ENCODE measurements around the gene OR10H4. TPM values are rescaled to one million over a fixed set of nuclear protein-coding genes. Genes with fewer than 3 reads are reported as not detected.

The OR10H4 gene
- total and polyA plus RNA-seq, 9 of the 15 experiments (the other 6 are each of a cell fraction or from before 2014, with no cell fraction given), result not detected

DNA sequence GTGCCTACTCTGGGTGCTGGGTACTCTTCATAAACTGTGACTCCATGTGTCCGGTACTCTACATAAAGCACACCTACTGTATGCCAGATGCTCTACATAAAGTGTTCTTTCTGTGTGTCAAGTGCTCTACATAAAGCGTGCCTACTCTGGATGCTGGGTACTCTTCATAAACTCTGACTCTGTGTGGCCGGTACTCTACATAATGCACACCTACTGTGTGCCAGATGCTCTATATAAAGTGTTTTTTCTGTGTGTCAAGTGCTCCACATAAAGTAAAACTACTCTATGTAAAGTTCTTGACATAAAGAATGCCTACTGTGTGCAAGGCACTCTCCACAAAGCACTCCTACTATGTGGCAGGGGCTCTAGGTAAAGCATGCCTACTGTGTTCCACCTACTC lies 12.6 kb upstream of the OR10H4 start:
- ATAC-seq, result no peak
- no peak for FAIRE-seq

GRCh38 chr19:15936950-15937349 lies 11.9 kb upstream of the OR10H4 start:
- Histone ChIP-seq H3K9ac (ENCODE audit: insufficient read depth in 1 of 2, low read depth in 2 of 2, low read length in 2 of 2) (no peak overlapping the region), H3K4me3 (no peak overlapping the region), H3K79me2 (ENCODE audit: control insufficient read depth, insufficient read depth, low read length) (no peaks in the 10 kb centered on the region), H3K4me1 (replicated peaks in 1 of 2; ENCODE audit: control insufficient read depth in 2 of 2, insufficient read depth in 2 of 2, low read length in 2 of 2) (peaks cover 0 to 3% of the 10 kb centered on the region in 2 experiments; a peak in 1 of 5 replicates), H3K4me2 (ENCODE audit: insufficient read depth, low read length) (no peak overlapping the region), H3K9me1 (ENCODE audit: control insufficient read depth, insufficient read depth, low read length) (no peaks in the 10 kb centered on the region), H3K27me3 (ENCODE audit: control insufficient read depth in 2 of 2, insufficient read depth in 2 of 2, low read length in 2 of 2) (peaks cover 0 to 13% of the 10 kb centered on the region in 2 experiments; a peak in 2 of 5 replicates), H3K36me3 (ENCODE audit: control insufficient read depth, insufficient read depth, low read length) (no peaks in the 10 kb centered on the region), H3K27ac (ENCODE audit: extremely low read depth, low read depth, low read length) (no peak overlapping the region), H3K9me3 (replicated peaks; ENCODE audit: control insufficient read depth, insufficient read depth, low read depth, low read length) (no peaks in the 10 kb centered on the region), H4K20me1 (replicated peaks; ENCODE audit: control insufficient read depth, insufficient read depth, low read length) (no peaks in the 10 kb centered on the region), H2AFZ (ENCODE audit: low read depth, low read length) (no peak overlapping the region)
- WGBS (ENCODE audit: insufficient coverage, low coverage, missing lambda C conversion rate), result 0% methylated on average over 2 of the region's 2 CpGs
- BruUV-seq (replicated peaks), result no TSS peak
- no peak for TF ChIP-seq ZNF140 (CRISPR knock-in tag; IDR thresholded peaks at IDR 0.05)
- no peak for TF ChIP-seq KLF10 (CRISPR knock-in tag; IDR thresholded peaks at IDR 0.05)
- TF ChIP-seq ZBTB7A (IDR thresholded peaks at IDR 0.05; ENCODE audit: borderline replicate concordance, control insufficient read depth, low read depth, low read length), result no peak
- no peak for TF ChIP-seq NFXL1 (CRISPR knock-in tag; IDR thresholded peaks at IDR 0.05)
- no peak for TF ChIP-seq MLLT1 (IDR thresholded peaks at IDR 0.05)
- TF ChIP-seq TCF7L2 (IDR thresholded peaks at IDR 0.05; ENCODE audit: low read depth, low read length), result no peak
- TF ChIP-seq PRMT5 (CRISPR knock-in tag; IDR thresholded peaks at IDR 0.05), result no peak
- ChIA-PET CTCF (ENCODE audit: low intra/inter-chr PET ratio) (no interaction called here), POLR2A (no interaction called here)
- no peak for DNase-seq (ENCODE audit: extremely low read depth in 1 of 4, low spot score in 3 of 4)
- in situ Hi-C loops (cut with MboI), result no loop called here
- FAIRE-seq, result no peak
- intact Hi-C loops (cut with micrococcal nuclease), result no loop called here
- no peak for ATAC-seq

More for the DNA sequence above, 12.6 kb upstream of the OR10H4 start:
- CTCF ChIA-PET (ENCODE audit: low intra/inter-chr PET ratio), result no interaction called here
- Histone ChIP-seq H2AFZ (ENCODE audit: low read depth, low read length) (no peak overlapping the region), H3K36me3 (ENCODE audit: control insufficient read depth, insufficient read depth, low read length) (no peaks in the 10 kb centered on the region), H3K9me1 (ENCODE audit: control insufficient read depth, insufficient read depth, low read length) (no peaks in the 10 kb centered on the region), H3K4me2 (ENCODE audit: insufficient read depth, low read length) (no peak overlapping the region), H3K79me2 (ENCODE audit: control insufficient read depth, insufficient read depth, low read length) (no peaks in the 10 kb centered on the region), H3K9me3 (replicated peaks; ENCODE audit: control insufficient read depth, insufficient read depth, low read depth, low read length) (no peaks in the 10 kb centered on the region), H3K4me1 (replicated peaks in 1 of 2; ENCODE audit: control insufficient read depth in 2 of 2, insufficient read depth in 2 of 2, low read length in 2 of 2) (peaks cover 0 to 3% of the 10 kb centered on the region in 2 experiments; a peak in 1 of 5 replicates), H3K9ac (ENCODE audit: insufficient read depth in 1 of 2, low read depth in 2 of 2, low read length in 2 of 2) (no peak overlapping the region), H3K27me3 (ENCODE audit: control insufficient read depth in 2 of 2, insufficient read depth in 2 of 2, low read length in 2 of 2) (peaks cover 0 to 17% of the 10 kb centered on the region in 2 experiments; a peak in 2 of 5 replicates), H4K20me1 (replicated peaks; ENCODE audit: control insufficient read depth, insufficient read depth, low read length) (no peaks in the 10 kb centered on the region), H3K4me3 (no peak overlapping the region), H3K27ac (ENCODE audit: extremely low read depth, low read depth, low read length) (no peak overlapping the region)
- DNase-seq (ENCODE audit: extremely low read depth in 1 of 4, low spot score in 3 of 4), result no peak
- POLR2A ChIA-PET, result no interaction called here
- 8% methylated on average over 3 of the region's 3 CpGs for WGBS (ENCODE audit: insufficient coverage, low coverage, missing lambda C conversion rate)
- BruUV-seq (replicated peaks), result no TSS peak
- in situ Hi-C loops (cut with MboI), result no loop called here
- intact Hi-C loops (cut with micrococcal nuclease), result no loop called here
- TF ChIP-seq DACH1 (IDR thresholded peaks at IDR 0.05; ENCODE audit: partially characterized antibody) (no peak), SP2 (IDR thresholded peaks at IDR 0.05; ENCODE audit: extremely low read depth, low read depth, low read length, poor library complexity, severe bottlenecking) (no peak), ZKSCAN1 (IDR thresholded peaks at IDR 0.05; ENCODE audit: low read depth, low read length) (peak; percentile 81; the same call in 1 of the 2 replicates)

Measured in K562 (cell line).